Measurements from ENCODE around the gene SYVN1.

The SYVN1 gene

DNA sequence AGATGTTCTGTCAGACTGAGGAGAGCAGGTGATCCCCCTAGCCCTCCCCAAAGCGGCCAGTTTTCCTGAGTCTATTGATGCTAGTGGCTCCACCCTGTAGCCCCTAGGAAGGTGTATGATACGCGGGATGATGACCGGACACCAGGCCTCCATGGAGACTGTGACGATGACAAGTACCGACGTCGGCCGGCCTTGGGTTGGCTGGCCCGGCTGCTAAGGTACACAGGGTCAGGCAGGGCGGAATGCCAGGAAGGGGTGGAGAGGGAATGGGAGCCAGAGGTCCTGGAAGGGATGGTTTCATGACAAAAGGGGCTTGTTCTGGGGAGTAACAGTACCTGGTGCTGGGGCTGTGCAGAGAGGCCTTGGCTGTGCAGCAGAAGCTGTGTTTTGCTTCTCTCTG, 47.1 kb downstream of the SYVN1 start:
- in situ Hi-C loops (cut with HindIII; ENCODE audit: low sequenced_read_pairs) = no loop called here
- TF ChIP-seq, protein P1, sequence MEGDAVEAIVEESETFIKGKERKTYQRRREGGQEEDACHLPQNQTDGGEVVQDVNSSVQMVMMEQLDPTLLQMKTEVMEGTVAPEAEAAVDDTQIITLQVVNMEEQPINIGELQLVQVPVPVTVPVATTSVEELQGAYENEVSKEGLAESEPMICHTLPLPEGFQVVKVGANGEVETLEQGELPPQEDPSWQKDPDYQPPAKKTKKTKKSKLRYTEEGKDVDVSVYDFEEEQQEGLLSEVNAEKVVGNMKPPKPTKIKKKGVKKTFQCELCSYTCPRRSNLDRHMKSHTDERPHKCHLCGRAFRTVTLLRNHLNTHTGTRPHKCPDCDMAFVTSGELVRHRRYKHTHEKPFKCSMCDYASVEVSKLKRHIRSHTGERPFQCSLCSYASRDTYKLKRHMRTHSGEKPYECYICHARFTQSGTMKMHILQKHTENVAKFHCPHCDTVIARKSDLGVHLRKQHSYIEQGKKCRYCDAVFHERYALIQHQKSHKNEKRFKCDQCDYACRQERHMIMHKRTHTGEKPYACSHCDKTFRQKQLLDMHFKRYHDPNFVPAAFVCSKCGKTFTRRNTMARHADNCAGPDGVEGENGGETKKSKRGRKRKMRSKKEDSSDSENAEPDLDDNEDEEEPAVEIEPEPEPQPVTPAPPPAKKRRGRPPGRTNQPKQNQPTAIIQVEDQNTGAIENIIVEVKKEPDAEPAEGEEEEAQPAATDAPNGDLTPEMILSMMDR (IDR thresholded peaks at IDR 0.05; ENCODE audit: low read depth, low read length) = no peak

DNA sequence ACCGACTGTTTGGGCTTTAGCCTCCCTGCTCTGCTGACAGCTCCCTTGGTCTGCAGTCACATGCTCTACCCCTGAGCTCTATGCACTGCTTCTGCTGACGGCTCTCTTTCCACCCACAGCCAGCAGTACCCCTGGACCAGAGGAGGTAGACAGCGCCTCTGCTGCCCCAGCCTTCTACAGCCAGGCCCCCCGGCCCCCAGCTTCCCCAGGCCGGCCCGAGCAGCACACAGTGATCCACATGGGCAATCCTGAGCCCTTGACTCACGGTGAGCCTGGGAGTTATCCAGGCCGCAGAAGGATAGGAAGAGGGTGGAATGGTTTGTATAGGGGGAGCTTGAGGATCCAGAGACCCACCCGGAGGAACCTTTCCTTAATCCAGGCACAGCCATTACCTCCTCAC, 47.5 kb downstream of the SYVN1 start:
- in situ Hi-C loops (cut with HindIII; ENCODE audit: low sequenced_read_pairs) = no loop called here
- H3K4me3 ChIP-seq (ENCODE audit: low read depth, low read length) = no peak overlapping the region
- no peak for DNase-seq (ENCODE audit: low read depth, low spot score)
- TF ChIP-seq, protein P1 (IDR thresholded peaks at IDR 0.05; ENCODE audit: low read depth, low read length) = no peak

More for the DNA sequence above, 47.1 kb downstream of the SYVN1 start:
- no peak overlapping the region for H3K4me3 ChIP-seq (ENCODE audit: low read depth, low read length)
- DNase-seq (ENCODE audit: low read depth, low spot score) = no peak

DNA sequence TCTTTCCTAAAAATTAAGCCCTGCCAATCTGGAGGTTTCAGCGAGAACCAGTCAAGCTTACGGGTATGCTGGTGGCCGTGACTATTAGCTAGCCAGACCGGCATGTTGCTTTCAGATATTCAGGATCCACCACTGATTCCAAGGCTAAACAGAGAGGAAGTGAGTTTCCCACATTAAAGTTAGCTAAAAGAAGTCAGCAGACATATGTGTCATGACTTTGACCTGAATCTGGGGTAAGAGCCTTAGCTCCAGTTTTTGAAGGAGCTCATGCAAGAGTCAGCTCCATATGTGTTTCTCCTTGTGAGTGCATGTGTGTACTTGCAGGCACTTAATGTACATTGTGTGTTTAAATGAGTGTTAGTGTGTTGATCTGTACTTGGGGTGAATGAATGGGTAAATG, 48.9 kb downstream of the SYVN1 start:
- H3K4me3 ChIP-seq (ENCODE audit: low read depth, low read length) = no peak overlapping the region
- DNase-seq (ENCODE audit: low read depth, low spot score) = no peak
- TF ChIP-seq, protein P1 (IDR thresholded peaks at IDR 0.05; ENCODE audit: low read depth, low read length) = no peak
- in situ Hi-C loops (cut with HindIII; ENCODE audit: low sequenced_read_pairs) = no loop called here

DNA sequence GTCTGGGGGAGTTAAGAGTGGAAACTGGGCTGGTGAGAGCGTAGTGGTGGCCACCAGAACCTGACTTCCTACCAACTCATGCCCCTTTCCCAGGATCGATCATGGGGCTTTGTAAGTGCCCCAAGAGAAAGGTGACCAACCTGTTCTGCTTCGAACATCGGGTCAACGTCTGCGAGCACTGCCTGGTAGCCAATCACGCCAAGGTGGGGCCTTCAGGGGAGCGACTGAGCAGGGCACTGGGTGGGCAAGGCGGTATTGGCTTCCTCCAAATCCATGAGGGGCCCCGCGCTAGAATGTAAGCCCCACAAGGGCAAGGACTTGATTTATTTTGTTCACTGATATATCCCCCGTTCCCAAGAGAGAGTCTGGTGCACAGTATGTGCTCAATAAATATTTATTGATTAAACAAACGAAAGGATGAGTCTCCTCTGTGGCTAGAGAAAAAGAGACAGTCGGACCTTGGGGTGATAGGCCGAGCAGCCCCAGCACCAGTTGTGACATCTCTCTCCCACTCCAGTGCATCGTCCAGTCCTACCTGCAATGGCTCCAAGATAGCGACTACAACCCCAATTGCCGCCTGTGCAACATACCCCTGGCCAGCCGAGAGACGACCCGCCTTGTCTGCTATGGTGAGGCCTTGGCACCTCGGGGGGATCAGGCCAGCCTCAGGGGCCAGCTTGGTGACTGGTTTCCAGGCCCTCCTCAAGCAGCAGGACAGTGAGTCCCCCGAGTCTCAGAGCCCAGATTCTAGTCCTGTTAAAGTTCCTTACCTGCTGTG, 49.5 kb downstream of the SYVN1 start:
- TF ChIP-seq, protein P1 (IDR thresholded peaks at IDR 0.05; ENCODE audit: low read depth, low read length) = no peak
- H3K4me3 ChIP-seq (ENCODE audit: low read depth, low read length) = peak overlapping the region; percentile 81
- no peak for DNase-seq (ENCODE audit: low read depth, low spot score)
- in situ Hi-C loops (cut with HindIII; ENCODE audit: low sequenced_read_pairs) = no loop called here

DNA sequence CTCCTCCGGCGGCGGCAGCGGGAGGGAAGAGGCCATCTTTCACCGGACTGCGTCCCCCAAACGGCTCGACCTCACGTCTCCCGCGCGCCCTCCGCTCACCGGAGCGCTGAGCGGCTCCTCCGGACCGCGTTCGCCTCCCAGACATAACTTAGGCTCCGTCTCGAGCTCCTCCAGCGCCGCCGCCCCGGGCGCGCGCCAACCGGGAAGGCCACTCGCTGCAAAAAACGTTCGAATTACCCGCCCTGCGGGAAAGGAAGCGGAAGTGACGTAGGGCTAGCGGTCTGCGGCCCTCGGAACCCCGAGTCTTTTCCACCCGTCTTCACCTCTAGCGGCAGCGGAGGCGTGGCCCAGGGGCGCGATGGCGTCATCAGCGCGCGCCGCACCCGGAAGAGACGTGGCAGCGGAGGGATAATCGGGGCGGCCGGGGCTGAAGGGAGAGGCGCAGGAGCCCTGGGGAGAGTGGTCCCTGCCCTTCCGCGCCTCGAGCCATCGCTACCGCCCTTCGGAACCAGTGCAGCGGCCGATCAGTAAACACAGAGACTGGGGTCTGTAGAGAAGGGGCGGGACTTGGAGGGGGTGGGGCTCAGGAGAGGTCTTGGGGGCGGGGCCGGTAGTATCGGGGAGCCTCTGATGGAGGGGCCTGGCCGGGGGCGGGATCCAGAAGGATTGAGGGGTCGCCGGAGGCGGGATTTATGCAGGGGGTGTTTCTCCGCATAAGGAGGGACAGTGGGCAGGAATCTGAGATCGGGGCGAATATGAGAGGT, 50.3 kb downstream of the SYVN1 start, which contains the start of the genes CDCA5 and ZFPL1:
TSS of gene CDCA5 (minus strand) at position 207 of the 764 bp plus-strand sequence. CDS start at position 145, 62 bp downstream.
TSS of gene ZFPL1 (plus strand) at position 389 of the 764 bp plus-strand sequence. CDS start 477 bp downstream, outside the sequence.
- in situ Hi-C loops (cut with HindIII; ENCODE audit: low sequenced_read_pairs) = no loop called here
- H3K4me3 ChIP-seq (ENCODE audit: low read depth, low read length) = peak within 1 kb of the TSS; percentile 81
- TF ChIP-seq, protein P1 (IDR thresholded peaks at IDR 0.05; ENCODE audit: low read depth, low read length) = no peak
- peak; percentile 96 for DNase-seq (ENCODE audit: low read depth, low spot score)

DNA sequence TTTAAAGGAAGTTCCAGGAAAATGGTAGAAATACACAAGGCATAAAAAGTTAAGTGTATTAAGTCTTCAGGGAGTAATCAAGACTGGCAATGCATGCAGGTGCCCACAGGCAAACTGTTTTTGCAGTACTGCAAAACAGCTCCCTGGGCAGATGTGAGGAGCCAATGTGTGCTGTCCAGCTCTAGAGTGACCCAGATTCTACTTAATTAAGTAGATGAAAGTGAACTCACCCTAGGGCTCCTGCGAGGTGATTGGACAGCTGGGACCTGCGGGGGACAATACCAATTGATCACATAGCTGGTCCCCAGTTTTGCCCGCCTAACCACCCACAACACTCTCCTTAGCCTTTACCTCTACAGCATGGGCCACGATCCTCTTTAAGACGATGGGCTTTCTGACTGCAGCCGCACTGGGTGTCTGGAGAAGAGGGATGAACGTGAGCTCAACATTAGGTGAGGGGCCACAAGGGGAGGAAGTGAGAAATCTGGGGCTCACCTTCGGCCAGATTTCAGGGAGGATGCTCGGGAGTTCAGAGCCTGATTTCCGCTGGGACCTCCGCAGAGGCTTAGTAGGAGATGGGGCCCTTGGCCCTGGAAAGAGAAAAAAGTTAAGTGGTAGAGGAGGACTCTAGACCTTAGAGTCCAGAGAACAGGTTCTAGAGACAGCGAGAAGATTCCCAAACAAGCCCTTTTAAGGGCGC, 51.0 kb downstream of the SYVN1 start:
- peak overlapping the region; percentile 81 for H3K4me3 ChIP-seq (ENCODE audit: low read depth, low read length)
- in situ Hi-C loops (cut with HindIII; ENCODE audit: low sequenced_read_pairs) = no loop called here
- no peak for DNase-seq (ENCODE audit: low read depth, low spot score)
- TF ChIP-seq, protein P1 (IDR thresholded peaks at IDR 0.05; ENCODE audit: low read depth, low read length) = no peak

Data from astrocyte of the spinal cord (primary cell).